Measurements from ENCODE around the gene OSTC.

OSTC gene

GRCh38 chr4:108703966-108704365, 53.6 kb downstream of the OSTC start:
- Histone ChIP-seq H3K27ac (ENCODE audit: low read depth, low read length, poor library complexity, severe bottlenecking) (no peak overlapping the region), H2AFZ (ENCODE audit: low read length) (no peak overlapping the region), H3K79me2 (ENCODE audit: insufficient read depth, low read length) (no peaks in the 10 kb centered on the region), H4K20me1 (ENCODE audit: insufficient read depth, low read length) (no peaks in the 10 kb centered on the region), H3K9ac (ENCODE audit: low read length) (no peak overlapping the region), H3K36me3 (ENCODE audit: insufficient read depth, low read length) (no peaks in the 10 kb centered on the region), H3K9me2 (ENCODE audit: low read depth, low read length) (no peaks in the 10 kb centered on the region), H3K4me3 (ENCODE audit: low read depth, low read length, poor library complexity, severe bottlenecking) (no peak overlapping the region), H3K4me1 (ENCODE audit: insufficient read depth, low read length, severe bottlenecking) (no peaks in the 10 kb centered on the region), H3K9me3 (ENCODE audit: low read length) (no peaks in the 10 kb centered on the region), H3K4me2 (ENCODE audit: low read length) (no peak overlapping the region), H3F3A (ENCODE audit: insufficient read depth, low read length) (no peaks in the 10 kb centered on the region), H3K27me3 (ENCODE audit: insufficient read depth, low read length) (no peaks in the 10 kb centered on the region)
- TF ChIP-seq, protein P1, sequence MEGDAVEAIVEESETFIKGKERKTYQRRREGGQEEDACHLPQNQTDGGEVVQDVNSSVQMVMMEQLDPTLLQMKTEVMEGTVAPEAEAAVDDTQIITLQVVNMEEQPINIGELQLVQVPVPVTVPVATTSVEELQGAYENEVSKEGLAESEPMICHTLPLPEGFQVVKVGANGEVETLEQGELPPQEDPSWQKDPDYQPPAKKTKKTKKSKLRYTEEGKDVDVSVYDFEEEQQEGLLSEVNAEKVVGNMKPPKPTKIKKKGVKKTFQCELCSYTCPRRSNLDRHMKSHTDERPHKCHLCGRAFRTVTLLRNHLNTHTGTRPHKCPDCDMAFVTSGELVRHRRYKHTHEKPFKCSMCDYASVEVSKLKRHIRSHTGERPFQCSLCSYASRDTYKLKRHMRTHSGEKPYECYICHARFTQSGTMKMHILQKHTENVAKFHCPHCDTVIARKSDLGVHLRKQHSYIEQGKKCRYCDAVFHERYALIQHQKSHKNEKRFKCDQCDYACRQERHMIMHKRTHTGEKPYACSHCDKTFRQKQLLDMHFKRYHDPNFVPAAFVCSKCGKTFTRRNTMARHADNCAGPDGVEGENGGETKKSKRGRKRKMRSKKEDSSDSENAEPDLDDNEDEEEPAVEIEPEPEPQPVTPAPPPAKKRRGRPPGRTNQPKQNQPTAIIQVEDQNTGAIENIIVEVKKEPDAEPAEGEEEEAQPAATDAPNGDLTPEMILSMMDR (IDR thresholded peaks at IDR 0.05; ENCODE audit: low read length): no peak
- no peak for TF ChIP-seq EZH2 (IDR thresholded peaks at IDR 0.05; ENCODE audit: borderline replicate concordance, low read length)

GRCh38 chr4:108706289-108706688, 55.9 kb downstream of the OSTC start:
- Histone ChIP-seq H3K27ac (ENCODE audit: low read depth, low read length, poor library complexity, severe bottlenecking) (no peak overlapping the region), H2AFZ (ENCODE audit: low read length) (no peak overlapping the region), H3K9me3 (ENCODE audit: low read length) (no peaks in the 10 kb centered on the region), H3F3A (ENCODE audit: insufficient read depth, low read length) (no peaks in the 10 kb centered on the region), H3K4me3 (ENCODE audit: low read depth, low read length, poor library complexity, severe bottlenecking) (no peak overlapping the region), H3K36me3 (ENCODE audit: insufficient read depth, low read length) (no peaks in the 10 kb centered on the region), H3K79me2 (ENCODE audit: insufficient read depth, low read length) (no peaks in the 10 kb centered on the region), H4K20me1 (ENCODE audit: insufficient read depth, low read length) (no peaks in the 10 kb centered on the region), H3K9ac (ENCODE audit: low read length) (no peak overlapping the region), H3K4me1 (ENCODE audit: insufficient read depth, low read length, severe bottlenecking) (no peaks in the 10 kb centered on the region), H3K27me3 (ENCODE audit: insufficient read depth, low read length) (no peaks in the 10 kb centered on the region), H3K4me2 (ENCODE audit: low read length) (no peak overlapping the region), H3K9me2 (ENCODE audit: low read depth, low read length) (no peaks in the 10 kb centered on the region)
- no peak for TF ChIP-seq EZH2 (IDR thresholded peaks at IDR 0.05; ENCODE audit: borderline replicate concordance, low read length)
- TF ChIP-seq, protein P1 (IDR thresholded peaks at IDR 0.05; ENCODE audit: low read length): no peak

DNA sequence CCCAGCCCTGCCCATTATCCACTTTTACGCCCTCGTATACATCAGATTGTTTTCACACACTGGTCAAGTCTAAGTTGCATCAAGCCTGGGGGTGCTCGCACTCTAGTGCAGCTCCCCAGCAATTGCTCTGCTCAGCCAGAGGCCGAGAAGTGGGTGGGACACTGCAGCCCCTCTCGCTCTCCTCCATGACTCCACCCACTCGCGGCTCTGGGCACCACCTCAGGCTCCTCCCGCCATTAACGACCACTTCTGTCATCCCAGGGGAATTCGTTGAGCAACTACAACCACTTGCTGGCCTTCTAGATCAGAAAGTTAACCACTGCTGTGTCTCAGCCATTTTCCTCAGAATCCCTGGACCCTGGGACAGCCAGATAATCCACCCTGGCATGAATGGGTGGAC, 58.8 kb downstream of the OSTC start:
- no peak overlapping the region for H2AFZ ChIP-seq (ENCODE audit: low read length)
- H3K36me3 ChIP-seq (ENCODE audit: insufficient read depth, low read length): no peaks in the 10 kb centered on the region
- no peak overlapping the region for H3K9ac ChIP-seq (ENCODE audit: low read length)
- no peak overlapping the region for H3K27ac ChIP-seq (ENCODE audit: low read depth, low read length, poor library complexity, severe bottlenecking)
- TF ChIP-seq EZH2 (IDR thresholded peaks at IDR 0.05; ENCODE audit: borderline replicate concordance, low read length): no peak
- TF ChIP-seq, protein P1 (IDR thresholded peaks at IDR 0.05; ENCODE audit: low read length): no peak
- no peaks in the 10 kb centered on the region for H3F3A ChIP-seq (ENCODE audit: insufficient read depth, low read length)
- H3K4me3 ChIP-seq (ENCODE audit: low read depth, low read length, poor library complexity, severe bottlenecking): no peak overlapping the region
- H3K79me2 ChIP-seq (ENCODE audit: insufficient read depth, low read length): no peaks in the 10 kb centered on the region
- H3K9me2 ChIP-seq (ENCODE audit: low read depth, low read length): no peaks in the 10 kb centered on the region
- H3K9me3 ChIP-seq (ENCODE audit: low read length): no peaks in the 10 kb centered on the region
- no peak overlapping the region for H3K4me2 ChIP-seq (ENCODE audit: low read length)
- H3K27me3 ChIP-seq (ENCODE audit: insufficient read depth, low read length): no peaks in the 10 kb centered on the region
- no peaks in the 10 kb centered on the region for H4K20me1 ChIP-seq (ENCODE audit: insufficient read depth, low read length)
- no peaks in the 10 kb centered on the region for H3K4me1 ChIP-seq (ENCODE audit: insufficient read depth, low read length, severe bottlenecking)

All from OCI-LY1 (cell line).